ENCODE results near the gene EPHB1. TPM values are rescaled to one million over a fixed set of nuclear protein-coding genes. Genes with fewer than 3 reads are reported as not detected.

Gene EPHB1
- polyA plus RNA-seq, 3 donors = 0.06 to 0.55 TPM; not detected in 1

DNA sequence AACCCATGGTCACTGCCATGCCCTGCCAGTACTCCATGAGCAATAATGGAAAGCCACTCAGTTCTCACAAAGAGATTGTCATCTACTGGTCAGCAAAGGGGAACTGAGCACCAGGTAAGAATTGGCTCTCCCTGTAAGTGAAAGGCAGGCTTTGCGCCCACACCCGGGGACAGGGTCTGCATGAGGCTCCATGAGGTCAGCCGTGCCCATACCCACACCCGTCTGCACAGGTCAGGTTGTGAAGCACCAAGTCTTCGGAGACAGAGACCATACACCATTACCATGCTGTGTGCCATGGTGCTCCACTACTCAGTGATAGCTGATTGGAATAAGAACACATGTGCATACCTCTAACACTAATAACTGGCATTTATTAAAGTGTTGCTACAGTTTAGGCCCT, 322.9 kb downstream of the EPHB1 start:
- DNase-seq = no peak
- Histone ChIP-seq H3K9ac (ENCODE audit: insufficient read depth, low read length, poor library complexity, severe bottlenecking) (no peak overlapping the region), H3K79me2 (ENCODE audit: insufficient read depth, low read length) (no peaks in the 10 kb centered on the region), H3K4me2 (replicated peaks; ENCODE audit: extremely low read depth, low read length, poor library complexity, severe bottlenecking) (no peak overlapping the region), H3K4me1 (ENCODE audit: control insufficient read depth in 1 of 2, insufficient read depth in 2 of 2, low read length in 2 of 2) (no peaks in the 10 kb centered on the region), H3K27ac (ENCODE audit: low read depth in 1 of 2, low read length in 2 of 2) (no peak overlapping the region), H3K4me3 (replicated peaks in 1 of 3; ENCODE audit: low read depth in 2 of 3, low read length in 3 of 3) (no peak overlapping the region), H3K36me3 (replicated peaks in 1 of 2; ENCODE audit: control insufficient read depth in 1 of 2, insufficient read depth in 2 of 2, low read length in 2 of 2) (no peaks in the 10 kb centered on the region), H3K27me3 (ENCODE audit: control insufficient read depth in 2 of 2, insufficient read depth in 2 of 2, low read length in 2 of 2) (no peaks in the 10 kb centered on the region), H4K20me1 (ENCODE audit: insufficient read depth, low read length) (no peaks in the 10 kb centered on the region), H2AFZ (ENCODE audit: insufficient read depth, low read depth, low read length, poor library complexity, severe bottlenecking) (no peak overlapping the region), H3K9me3 (replicated peaks in 1 of 2; ENCODE audit: control insufficient read depth in 1 of 2, insufficient read depth in 1 of 2, low read length in 2 of 2) (peaks cover 0 to 4% of the 10 kb centered on the region in 2 donors)
- Mint-ChIP-seq H3K27me3 (ENCODE audit: low read depth in 3 of 3) (no peaks in the 10 kb centered on the region), H3K9me3 (peaks cover 0 to 7% (median 4%) of the 10 kb centered on the region in 7 donors), H3K4me1 (no peaks in the 10 kb centered on the region), H3K4me3 (no peak overlapping the region), H3K36me3 (no peaks in the 10 kb centered on the region), H3K27ac (no peak overlapping the region)
- 43% methylated on average over 2 of the region's 5 CpGs for WGBS (ENCODE audit: insufficient coverage)
- TF ChIP-seq, protein P1, sequence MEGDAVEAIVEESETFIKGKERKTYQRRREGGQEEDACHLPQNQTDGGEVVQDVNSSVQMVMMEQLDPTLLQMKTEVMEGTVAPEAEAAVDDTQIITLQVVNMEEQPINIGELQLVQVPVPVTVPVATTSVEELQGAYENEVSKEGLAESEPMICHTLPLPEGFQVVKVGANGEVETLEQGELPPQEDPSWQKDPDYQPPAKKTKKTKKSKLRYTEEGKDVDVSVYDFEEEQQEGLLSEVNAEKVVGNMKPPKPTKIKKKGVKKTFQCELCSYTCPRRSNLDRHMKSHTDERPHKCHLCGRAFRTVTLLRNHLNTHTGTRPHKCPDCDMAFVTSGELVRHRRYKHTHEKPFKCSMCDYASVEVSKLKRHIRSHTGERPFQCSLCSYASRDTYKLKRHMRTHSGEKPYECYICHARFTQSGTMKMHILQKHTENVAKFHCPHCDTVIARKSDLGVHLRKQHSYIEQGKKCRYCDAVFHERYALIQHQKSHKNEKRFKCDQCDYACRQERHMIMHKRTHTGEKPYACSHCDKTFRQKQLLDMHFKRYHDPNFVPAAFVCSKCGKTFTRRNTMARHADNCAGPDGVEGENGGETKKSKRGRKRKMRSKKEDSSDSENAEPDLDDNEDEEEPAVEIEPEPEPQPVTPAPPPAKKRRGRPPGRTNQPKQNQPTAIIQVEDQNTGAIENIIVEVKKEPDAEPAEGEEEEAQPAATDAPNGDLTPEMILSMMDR (IDR thresholded peaks at IDR 0.05) = no peak
- intact Hi-C loops (cut with micrococcal nuclease) = no loop called here

DNA sequence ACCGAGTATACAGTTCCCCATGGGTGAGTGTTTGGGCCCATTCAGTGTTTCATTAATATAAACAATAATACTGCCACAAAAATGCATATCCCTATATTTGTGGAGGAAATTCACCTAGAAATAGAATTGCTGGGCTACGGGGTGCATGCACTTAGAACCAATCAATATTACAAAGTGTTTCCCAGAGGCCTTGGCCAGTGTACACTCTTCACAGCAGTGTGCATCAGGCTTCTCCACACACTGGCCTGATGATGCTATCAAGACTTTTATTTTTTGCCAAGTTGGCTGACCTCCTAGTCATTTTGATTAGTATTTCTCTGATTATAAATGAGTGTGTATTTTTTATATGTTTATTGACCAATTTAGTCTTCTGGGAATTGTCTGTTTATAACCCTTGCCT, 323.7 kb downstream of the EPHB1 start:
- Histone ChIP-seq H3K27ac (ENCODE audit: low read depth in 1 of 2, low read length in 2 of 2) (no peak overlapping the region), H3K4me1 (ENCODE audit: control insufficient read depth in 1 of 2, insufficient read depth in 2 of 2, low read length in 2 of 2) (no peaks in the 10 kb centered on the region), H3K27me3 (ENCODE audit: control insufficient read depth in 2 of 2, insufficient read depth in 2 of 2, low read length in 2 of 2) (no peaks in the 10 kb centered on the region), H3K9me3 (replicated peaks in 1 of 2; ENCODE audit: control insufficient read depth in 1 of 2, insufficient read depth in 1 of 2, low read length in 2 of 2) (peaks cover 0 to 4% of the 10 kb centered on the region in 2 donors), H3K4me3 (replicated peaks in 1 of 3; ENCODE audit: low read depth in 2 of 3, low read length in 3 of 3) (no peak overlapping the region), H3K36me3 (replicated peaks in 1 of 2; ENCODE audit: control insufficient read depth in 1 of 2, insufficient read depth in 2 of 2, low read length in 2 of 2) (no peaks in the 10 kb centered on the region), H4K20me1 (ENCODE audit: insufficient read depth, low read length) (no peaks in the 10 kb centered on the region), H3K79me2 (ENCODE audit: insufficient read depth, low read length) (no peaks in the 10 kb centered on the region), H3K4me2 (replicated peaks; ENCODE audit: extremely low read depth, low read length, poor library complexity, severe bottlenecking) (no peak overlapping the region), H3K9ac (ENCODE audit: insufficient read depth, low read length, poor library complexity, severe bottlenecking) (no peak overlapping the region), H2AFZ (ENCODE audit: insufficient read depth, low read depth, low read length, poor library complexity, severe bottlenecking) (no peak overlapping the region)
- WGBS (ENCODE audit: insufficient coverage) = 67% methylated on average over 1 of the region's 2 CpGs
- no peaks in the 10 kb centered on the region for H3K36me3 Mint-ChIP-seq
- H3K4me3 Mint-ChIP-seq = no peak overlapping the region
- H3K27ac Mint-ChIP-seq = no peak overlapping the region
- H3K4me1 Mint-ChIP-seq = no peaks in the 10 kb centered on the region
- H3K27me3 Mint-ChIP-seq (ENCODE audit: low read depth in 3 of 3) = no peaks in the 10 kb centered on the region
- peaks cover 0 to 9% (median 4%) of the 10 kb centered on the region in 7 donors for H3K9me3 Mint-ChIP-seq
- TF ChIP-seq, protein P1 (IDR thresholded peaks at IDR 0.05) = no peak
- DNase-seq = no peak
- intact Hi-C loops (cut with micrococcal nuclease) = no loop called here
